T47D (cell line): ENCODE results near the gene C4A.
"Not testable (repeated sequence)": the region's sequence is repeated elsewhere in the genome, so short reads cannot be mapped to it uniquely, and the experiment has no call there.

ENCODE experiments used
- DNase-seq, 2 experiments: peaks; one replicate each; pipeline versions ENCODE4 v3.0.0 to v3.0.0-alpha.2; 2011 to 2012; ENCODE audit warnings: low read depth in 1 of 2, low spot score in 1 of 2
- JUND ChIP-seq: IDR thresholded peaks from 2 replicates; pipeline ENCODE4 v1.6.1; 2012; ENCODE audit warnings: low read depth
- in situ Hi-C: cut with HindIII; loops from 2 replicates; pipeline ENCODE4 v1.10.0; 2016; ENCODE audit warnings: low sequenced_read_pairs, low pct_unique_long_range_greater_than_20kb

The C4A gene

DNA sequence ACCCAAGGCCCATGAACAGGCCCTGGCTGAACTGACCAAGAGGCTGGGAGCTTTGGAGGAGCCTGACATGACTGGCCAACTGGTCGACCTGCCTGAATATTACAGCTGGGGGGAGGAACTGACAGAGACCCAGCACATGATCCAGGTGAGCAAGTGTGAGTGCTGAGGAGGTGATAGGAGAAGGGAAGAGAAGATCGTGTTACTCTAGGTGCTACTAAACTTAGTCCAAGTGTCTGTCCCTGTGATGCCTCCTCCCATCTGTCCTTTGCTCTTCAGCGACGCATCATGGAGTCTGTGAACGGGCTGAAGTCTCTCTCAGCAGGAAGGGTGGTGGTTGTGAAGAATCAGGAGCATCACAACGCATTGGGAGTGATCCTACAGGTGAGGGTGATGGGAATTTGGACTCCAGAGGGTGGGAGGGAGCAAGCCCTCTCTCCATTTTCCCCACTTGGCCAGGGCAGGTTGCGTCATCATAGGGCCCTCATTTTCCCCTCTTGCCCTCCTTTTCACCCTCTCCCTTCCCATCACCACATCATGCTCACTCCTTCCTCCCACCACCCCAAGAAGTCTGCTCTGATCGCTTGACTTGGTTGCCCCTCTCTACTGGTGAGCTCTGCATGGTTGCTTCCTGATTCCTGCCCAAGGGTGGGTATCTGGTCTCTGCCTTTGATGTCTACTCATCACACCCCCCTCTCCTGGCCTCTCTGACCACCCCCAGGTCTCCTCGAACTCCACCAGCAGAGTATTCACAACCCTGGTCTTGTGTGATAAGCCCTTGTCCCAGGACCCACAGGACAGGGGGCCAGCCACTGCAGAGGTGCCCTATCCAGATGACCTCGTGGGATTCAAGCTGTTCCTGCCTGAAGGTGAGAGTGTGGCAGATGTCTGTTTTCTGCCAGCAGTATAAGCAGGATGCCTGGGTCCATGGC lies 14.6 kb upstream of the C4A start:
- DNase-seq = no peak
- in situ Hi-C loops = no loop called here
- no peak for TF ChIP-seq JUND

DNA sequence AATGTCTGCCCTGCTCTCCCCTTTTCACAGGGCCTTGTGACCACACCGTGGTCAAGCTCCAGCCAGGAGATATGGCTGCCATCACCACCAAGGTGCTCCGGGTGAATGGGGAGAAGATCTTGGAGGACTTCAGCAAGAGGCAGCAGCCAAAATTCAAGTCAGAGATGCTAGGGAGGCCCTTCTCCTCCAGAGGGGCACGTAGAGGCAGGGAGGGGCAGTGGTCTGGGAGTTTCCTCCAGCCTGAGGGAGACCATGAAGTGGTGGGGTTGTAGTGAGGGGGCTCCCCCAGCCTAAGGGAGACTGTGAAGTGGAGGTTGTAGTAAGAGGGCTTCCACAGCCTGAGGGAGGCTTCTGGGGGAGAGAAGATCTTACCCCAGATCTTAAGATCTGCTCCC lies 13.9 kb upstream of the C4A start:
- no peak for DNase-seq
- TF ChIP-seq JUND = no peak
- in situ Hi-C loops = no loop called here

DNA sequence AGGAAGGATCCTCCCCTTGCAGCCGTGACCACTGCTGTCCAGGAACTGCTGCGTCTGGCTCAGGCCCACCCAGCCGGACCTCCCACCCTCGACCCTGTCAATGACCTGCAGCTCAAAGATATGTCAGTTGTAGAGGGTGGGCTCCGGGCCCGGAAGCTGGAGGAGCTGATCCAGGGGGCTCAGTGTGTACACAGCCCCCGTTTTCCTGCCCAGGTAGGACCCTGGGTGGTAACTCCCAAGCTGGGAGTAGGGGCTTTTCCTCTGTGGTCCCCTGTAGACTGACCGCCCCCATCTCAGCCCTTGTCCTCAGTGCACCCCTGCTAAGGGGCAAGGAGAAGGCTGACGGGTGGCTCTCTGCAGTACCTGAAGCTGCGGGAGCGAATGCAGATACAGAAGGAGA lies 13.5 kb upstream of the C4A start:
- no peak for DNase-seq
- in situ Hi-C loops = no loop called here
- no peak for TF ChIP-seq JUND

DNA sequence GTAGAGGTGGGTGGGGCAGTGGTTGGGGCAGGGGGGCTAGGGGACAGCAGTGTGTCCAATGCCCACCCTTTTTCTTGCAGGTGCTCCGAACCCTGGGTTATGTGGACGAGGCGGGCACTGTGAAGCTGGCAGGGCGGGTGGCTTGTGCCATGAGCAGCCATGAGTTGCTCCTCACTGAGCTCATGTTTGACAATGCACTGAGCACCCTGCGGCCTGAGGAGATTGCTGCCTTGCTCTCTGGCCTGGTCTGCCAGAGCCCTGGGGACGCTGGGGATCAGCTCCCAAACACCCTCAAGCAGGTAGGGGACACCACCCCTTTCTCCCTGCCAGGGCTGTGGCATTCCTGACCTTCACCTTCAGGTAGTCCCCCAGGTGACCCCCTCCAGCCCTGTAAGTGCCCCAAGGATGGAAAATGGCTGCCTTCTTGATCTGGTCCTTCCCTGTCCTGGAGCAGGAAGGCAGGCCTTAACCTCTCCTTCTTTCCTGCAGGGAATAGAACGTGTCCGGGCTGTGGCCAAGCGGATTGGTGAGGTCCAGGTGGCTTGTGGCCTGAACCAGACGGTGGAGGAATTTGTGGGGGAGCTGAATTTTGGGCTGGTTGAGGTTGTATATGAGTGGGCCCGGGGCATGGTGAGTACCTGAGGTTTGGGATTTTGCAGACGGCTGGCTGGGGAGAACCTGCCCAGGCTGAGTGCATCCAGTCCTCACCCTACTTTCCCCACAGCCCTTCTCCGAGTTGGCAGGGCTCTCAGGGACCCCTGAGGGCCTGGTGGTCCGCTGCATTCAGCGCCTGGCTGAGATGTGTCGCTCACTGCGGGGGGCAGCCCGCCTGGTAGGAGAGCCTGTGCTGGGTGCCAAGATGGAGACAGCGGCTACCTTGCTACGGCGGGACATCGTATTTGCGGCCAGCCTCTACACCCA lies 12.8 kb upstream of the C4A start:
- TF ChIP-seq JUND = no peak
- in situ Hi-C loops = no loop called here
- no peak for DNase-seq

DNA sequence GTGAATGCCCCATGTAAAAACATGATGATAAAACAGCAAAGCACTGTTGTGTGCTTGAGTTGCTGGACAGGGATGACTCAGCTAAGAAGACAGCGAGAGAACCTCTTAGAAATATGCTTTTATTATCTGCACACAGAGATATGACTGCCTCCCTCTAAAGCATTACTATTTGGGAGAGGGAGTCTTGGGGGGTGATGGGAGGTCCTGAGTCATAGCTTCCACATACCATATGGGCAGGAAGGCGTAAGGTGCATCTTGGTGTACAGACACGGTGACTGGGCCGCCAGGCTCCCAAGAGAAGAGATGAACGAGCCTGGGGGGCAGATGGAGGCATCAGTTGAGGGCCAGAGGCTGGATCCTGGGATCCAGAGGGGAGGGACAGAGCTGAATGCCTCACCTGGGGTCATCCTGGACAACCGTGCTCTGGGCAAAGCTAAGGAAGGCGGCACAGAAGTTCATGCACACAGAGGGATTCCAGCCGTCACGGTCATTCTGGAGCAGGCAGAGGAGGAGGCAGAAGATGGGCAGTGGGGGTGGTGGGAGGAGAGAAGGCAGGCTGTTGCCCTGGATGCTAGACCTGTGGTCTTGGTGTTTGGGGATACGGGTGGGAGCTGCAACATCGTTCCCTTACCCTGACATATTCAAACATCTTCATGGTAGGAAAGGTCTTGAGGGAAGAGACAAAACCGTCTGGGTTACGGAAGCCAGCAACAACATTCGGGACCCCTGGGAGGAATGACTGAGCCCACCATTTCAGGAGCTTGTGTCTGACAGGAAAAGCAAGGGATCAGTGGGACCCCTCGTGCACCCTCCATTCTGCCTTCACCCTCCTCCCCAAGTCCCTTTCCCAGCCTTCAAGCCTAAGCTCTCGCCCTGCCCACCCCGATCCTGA lies 11.9 kb upstream of the C4A start:
- no peak for TF ChIP-seq JUND
- no peak for DNase-seq
- in situ Hi-C loops = no loop called here

DNA sequence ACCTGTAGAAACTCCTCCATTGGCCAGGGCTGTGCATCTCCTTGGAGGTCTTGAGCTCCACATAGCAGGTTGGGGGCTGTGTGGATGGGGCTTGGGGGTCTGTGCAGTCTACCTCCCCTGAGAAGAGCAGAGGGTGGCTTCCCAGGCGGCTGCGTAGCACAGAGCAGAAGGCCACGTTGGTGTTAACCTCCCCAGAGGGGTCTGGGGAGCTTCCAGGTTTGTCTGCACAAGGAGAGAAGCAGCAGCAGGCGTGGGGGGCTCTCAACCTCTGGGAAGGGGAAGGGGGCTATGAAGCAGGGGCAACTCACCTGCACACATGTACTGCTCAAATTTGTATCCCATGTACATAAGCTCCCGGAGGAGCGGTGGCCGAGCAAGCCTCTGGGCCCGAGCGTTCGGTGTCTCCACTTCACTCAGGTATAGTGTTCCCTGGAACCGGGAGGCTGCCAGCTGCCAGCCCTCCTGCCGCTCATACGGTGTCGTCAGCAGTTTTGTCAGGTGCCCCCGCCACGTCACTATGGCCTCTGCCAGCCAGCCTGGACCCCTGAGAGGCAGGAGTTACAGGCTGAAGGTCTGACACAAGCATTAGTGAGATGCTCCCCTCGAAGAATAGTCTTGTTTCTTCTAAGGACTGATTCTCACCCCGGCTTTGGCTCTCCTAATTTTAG lies 11.1 kb upstream of the C4A start:
- no peak for DNase-seq
- in situ Hi-C loops = no loop called here
- TF ChIP-seq JUND = no peak

DNA sequence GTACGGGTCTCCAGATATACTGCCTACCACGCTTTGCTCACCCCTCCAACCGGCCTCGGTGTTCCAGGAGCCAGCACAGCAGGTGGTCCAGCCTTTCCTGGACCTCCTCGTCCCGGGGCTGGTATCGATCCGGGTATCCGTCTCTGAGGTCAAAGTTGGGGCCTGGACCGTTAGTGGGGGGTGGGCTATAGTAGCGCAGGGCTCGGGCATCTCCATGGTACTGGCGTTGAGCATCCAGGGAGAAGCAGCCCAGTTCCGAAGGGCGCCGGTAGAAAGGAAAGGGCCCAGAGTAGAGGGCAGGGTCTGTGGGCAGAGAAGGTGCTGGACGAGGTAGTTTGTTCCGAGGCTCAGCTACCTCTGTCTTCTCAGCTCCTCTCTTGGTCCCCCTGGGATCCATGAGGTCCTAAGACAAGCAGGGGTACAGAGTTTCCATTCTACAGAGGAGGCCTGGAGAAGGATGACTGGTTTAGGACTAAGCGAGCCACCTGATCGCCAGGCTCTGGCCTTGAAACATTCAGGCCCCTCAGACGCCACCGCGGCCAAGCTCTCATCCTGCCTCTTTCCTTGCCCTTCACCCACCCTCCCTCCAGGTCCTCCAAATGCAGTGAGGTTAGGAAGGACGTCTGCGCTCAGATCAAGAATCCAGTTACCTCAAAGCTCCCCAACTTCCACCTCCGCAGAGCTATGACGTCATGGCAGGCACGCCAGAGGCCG lies 10.4 kb upstream of the C4A start:
- no peak for TF ChIP-seq JUND
- in situ Hi-C loops = no loop called here
- DNase-seq = no peak

DNA sequence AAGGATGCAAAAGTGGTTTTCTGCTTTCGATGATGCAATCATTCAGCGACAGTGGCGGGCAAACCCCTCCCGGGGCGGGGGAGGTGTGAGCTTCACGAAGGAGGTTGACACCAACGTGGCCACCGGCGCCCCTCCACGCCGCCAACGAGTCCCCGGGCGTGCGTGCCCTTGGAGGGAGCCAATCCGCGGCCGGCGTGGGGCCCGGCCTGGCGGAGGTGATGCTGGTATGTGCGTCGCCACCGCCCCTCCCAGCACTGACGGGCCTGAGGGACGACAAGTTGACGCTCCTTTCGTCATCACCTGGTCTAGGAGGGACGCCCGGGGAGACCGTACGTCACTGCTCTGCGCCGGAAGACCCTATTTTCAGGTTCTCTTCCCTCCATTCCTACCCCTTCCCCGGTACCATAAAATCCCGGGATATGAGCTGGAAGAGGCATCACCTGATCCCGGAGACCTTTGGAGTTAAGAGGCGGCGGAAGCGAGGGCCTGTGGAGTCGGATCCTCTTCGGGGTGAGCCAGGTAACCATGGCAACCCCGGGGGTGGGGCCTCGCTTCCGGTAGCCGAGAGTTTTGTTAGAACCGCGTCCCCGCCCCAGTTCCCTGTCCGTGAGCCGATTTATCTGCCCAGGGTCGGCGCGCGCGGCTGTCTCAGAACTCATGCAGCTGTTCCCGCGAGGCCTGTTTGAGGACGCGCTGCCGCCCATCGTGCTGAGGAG lies 9.7 kb upstream of the C4A start, which contains the start of gene DXO:
Gene DXO, minus strand, starts transcription at position 146 of the 716 bp plus-strand sequence. CDS start 463 bp downstream, outside the sequence.
- TF ChIP-seq JUND = no peak
- in situ Hi-C loops = no loop called here
- DNase-seq = peak; percentile 99

DNA sequence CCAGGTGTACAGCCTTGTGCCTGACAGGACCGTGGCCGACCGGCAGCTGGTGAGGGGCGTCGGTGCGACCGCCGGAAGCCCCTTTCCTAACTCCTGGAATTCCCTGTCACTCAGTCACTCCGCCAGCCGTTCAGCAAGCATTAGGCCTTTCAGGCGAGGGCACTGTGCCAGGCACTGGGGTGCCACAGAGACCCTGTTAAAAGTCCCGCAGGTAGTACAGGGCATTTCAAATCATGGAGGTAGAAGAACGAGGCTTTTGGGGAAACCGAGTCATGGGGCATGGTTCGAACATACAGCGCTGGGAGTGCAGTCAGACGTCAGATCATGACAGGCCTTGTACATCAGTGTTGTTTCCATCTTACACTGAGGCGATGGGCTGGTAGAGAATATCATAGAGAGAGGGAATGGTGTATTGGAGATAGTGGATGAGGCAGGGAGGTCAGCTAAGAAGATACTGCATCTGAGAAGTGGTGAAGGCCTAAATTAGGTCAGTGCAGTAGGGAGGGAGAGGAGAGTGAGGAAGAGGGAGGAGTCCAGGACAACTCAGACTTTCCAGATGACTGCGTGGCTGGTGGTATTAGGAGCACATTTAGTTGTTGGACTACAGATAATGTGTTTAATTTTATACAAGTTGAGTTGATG lies 9.0 kb upstream of the C4A start:
- no peak for DNase-seq
- no peak for TF ChIP-seq JUND
- in situ Hi-C loops = no loop called here

DNA sequence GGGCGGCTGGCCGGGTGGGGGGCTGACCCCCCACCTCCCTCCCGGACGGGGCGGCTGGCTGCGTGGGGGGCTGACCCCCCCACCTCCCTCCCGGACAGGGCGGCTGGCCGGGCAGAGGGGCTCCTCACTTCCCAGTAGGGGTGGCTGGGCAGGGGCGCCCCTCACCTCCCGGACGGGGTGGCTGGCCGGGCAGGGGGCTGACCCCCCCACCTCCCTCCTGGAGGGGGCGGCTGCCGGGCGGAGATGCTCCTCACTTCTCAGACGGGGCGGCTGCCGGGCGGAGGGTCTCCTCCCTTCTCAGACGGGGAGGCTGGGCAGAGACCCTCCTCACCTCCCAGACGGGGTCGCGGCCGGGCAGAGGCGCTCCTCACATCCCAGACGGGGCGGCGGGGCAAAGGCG lies 5.8 kb upstream of the C4A start:
- DNase-seq, in situ Hi-C loops: not testable (repeated sequence)
